Measurements from ENCODE around the gene SLC28A1. TPM values are rescaled to one million over a fixed set of nuclear protein-coding genes. Genes with fewer than 3 reads are reported as not detected.

The SLC28A1 gene
- total RNA-seq, 1 experiment from 2014 or later, result 0.13 TPM

GRCh38 chr15:84944311-84944710, 59.8 kb downstream of the SLC28A1 start:
- no peaks in the 10 kb centered on the region for H3K4me1 Mint-ChIP-seq
- H3K4me2 ChIP-seq (ENCODE audit: insufficient read depth, insufficient read length, low read length), result no peak overlapping the region
- H4K5ac ChIP-seq (ENCODE audit: insufficient read length, low read depth, low read length), result no peak overlapping the region
- H3T11ph ChIP-seq (ENCODE audit: low read length), result no peak overlapping the region
- H3K27ac ChIP-seq (ENCODE audit: insufficient read length, low read depth, low read length), result no peak overlapping the region
- no peak for DNase-seq
- no peaks in the 10 kb centered on the region for H3K79me1 ChIP-seq (ENCODE audit: insufficient read depth, low read depth, low read length, poor library complexity, severe bottlenecking)
- TF ChIP-seq CTCF (conservative IDR thresholded peaks at IDR 0.05), result no peak
- H3K4me3 Mint-ChIP-seq, result no peak overlapping the region
- no peak overlapping the region for H4K91ac ChIP-seq (ENCODE audit: insufficient read length, low read depth, low read length)
- H3K23me2 ChIP-seq (ENCODE audit: insufficient read length, low read depth, low read length, poor library complexity, severe bottlenecking), result no peaks in the 10 kb centered on the region
- H2BK20ac ChIP-seq (ENCODE audit: low read depth, low read length, poor library complexity, severe bottlenecking), result no peak overlapping the region
- no peak overlapping the region for H3K27ac Mint-ChIP-seq
- H3K27me3 ChIP-seq (ENCODE audit: insufficient read depth, low read length), result no peaks in the 10 kb centered on the region
- H2BK5ac ChIP-seq (ENCODE audit: insufficient read length, low read length), result no peak overlapping the region
- H3K23ac ChIP-seq (ENCODE audit: insufficient read length, low read depth, low read length), result no peak overlapping the region
- no peak overlapping the region for H2BK12ac ChIP-seq (ENCODE audit: insufficient read length, low read depth, low read length)
- H3K9me3 Mint-ChIP-seq, result no peaks in the 10 kb centered on the region
- no peaks in the 10 kb centered on the region for H3K27me3 Mint-ChIP-seq (ENCODE audit: low read depth)
- no peaks in the 10 kb centered on the region for H3K79me2 ChIP-seq (ENCODE audit: insufficient read depth, low read length)
- H2AFZ ChIP-seq (ENCODE audit: low read length), result no peak overlapping the region
- no peaks in the 10 kb centered on the region for H4K20me1 ChIP-seq (ENCODE audit: control insufficient read depth, insufficient read depth, insufficient read length)
- H4K8ac ChIP-seq (replicated peaks; ENCODE audit: insufficient read length, low read depth, low read length), result no peak overlapping the region
- H3K4ac ChIP-seq (ENCODE audit: low read depth, low read length), result no peak overlapping the region
- H2BK120ac ChIP-seq (ENCODE audit: low read depth, low read length, poor library complexity, severe bottlenecking), result no peak overlapping the region
- H3K36me3 Mint-ChIP-seq (ENCODE audit: insufficient read depth in 1 of 3, low read depth in 3 of 3), result no peaks in the 10 kb centered on the region
- no peaks in the 10 kb centered on the region for H3K4me1 ChIP-seq (ENCODE audit: insufficient read depth, low read length)
- no peak overlapping the region for H2AK5ac ChIP-seq (ENCODE audit: insufficient read length, low read length)
- WGBS (ENCODE audit: extremely low coverage, insufficient read length, low lambda C conversion rate), result no CpG with 5 or more reads among the region's 10 CpGs
- no peak overlapping the region for H3K56ac ChIP-seq (ENCODE audit: insufficient read length, low read depth, low read length)
- H3K9me3 ChIP-seq (ENCODE audit: control insufficient read depth, low read depth, low read length), result no peaks in the 10 kb centered on the region
- no peak overlapping the region for H2BK15ac ChIP-seq (ENCODE audit: low read depth, low read length)
- no peak overlapping the region for H3K9ac ChIP-seq (ENCODE audit: extremely low read depth, insufficient read length, low read length)
- no peak overlapping the region for H3K14ac ChIP-seq (ENCODE audit: insufficient read depth, low read length)
- no peak overlapping the region for H3K18ac ChIP-seq (ENCODE audit: insufficient read length, low read depth, low read length)

Measured in H9 (cell line).